Tibial artery (tissue), 4 donors: ENCODE measurements around the gene IL1R2.
A peak's percentile ranks its signal among the peaks of the same experiment; 100 is the strongest.

Experiments used
- DNase-seq, 2 donors: peaks; one replicate each; pipeline ENCODE4 v3.0.0-alpha.2; 2019
- H3K27ac ChIP-seq, 2 donors: fragments of 200-600 bp; sonication (generic) in 1 of 2; 1 replicate in 1 of 2; 2 replicates in 1 of 2; pipeline ENCODE4 v1.5.1; 2018 to 2019; ENCODE audit warnings: mild to moderate bottlenecking in 1 of 2
- H3K27me3 ChIP-seq, 2 donors: fragments of 200-600 bp; sonication (generic) in 1 of 2; one replicate each; pipeline versions ENCODE4 v1.5.1 to v1.6.0; 2016 to 2019
- H3K36me3 ChIP-seq, 3 donors: fragments of 200-600 bp; sonication (generic) in 2 of 3; one replicate each; pipeline ENCODE4 v1.5.1; 2016 to 2019; ENCODE audit warnings: mild to moderate bottlenecking in 2 of 3
- H3K4me1 ChIP-seq, 4 donors: fragments of 200-600 bp; sonication (generic) in 2 of 4; 1 replicate in 3 of 4; 2 replicates in 1 of 4; pipeline ENCODE4 v1.5.1; 2016 to 2019
- H3K4me3 ChIP-seq, 2 donors: fragments of 200-600 bp; sonication (generic) in 1 of 2; 1 replicate in 1 of 2; 2 replicates in 1 of 2; pipeline ENCODE4 v1.5.1; 2018 to 2019; ENCODE audit warnings: mild to moderate bottlenecking in 2 of 2
- H3K9me3 ChIP-seq, 3 donors: fragments of 200-600 bp; sonication (generic) in 1 of 3; one replicate each; pipeline ENCODE4 v1.5.1; 2016 to 2019
- intact Hi-C: fragments of 100-400 bp; cut with DNase I; formaldehyde crosslinking; loops from one replicate; pipeline ENCODE4 v1.15.0; 2023; ENCODE audit warnings: low total_unique reads
- TF ChIP-seq, protein P1 (sequence below), 2 experiments: fragments of 200-600 bp in 1 of 2; fragments of 450-650 bp in 1 of 2; IDR thresholded peaks; one replicate each; pipeline ENCODE4 v1.5.1; 2017 to 2019; ENCODE audit warnings: antibody characterized with exemption in 2 of 2, mild to moderate bottlenecking in 1 of 2, moderate library complexity in 1 of 2

The IL1R2 gene

DNA sequence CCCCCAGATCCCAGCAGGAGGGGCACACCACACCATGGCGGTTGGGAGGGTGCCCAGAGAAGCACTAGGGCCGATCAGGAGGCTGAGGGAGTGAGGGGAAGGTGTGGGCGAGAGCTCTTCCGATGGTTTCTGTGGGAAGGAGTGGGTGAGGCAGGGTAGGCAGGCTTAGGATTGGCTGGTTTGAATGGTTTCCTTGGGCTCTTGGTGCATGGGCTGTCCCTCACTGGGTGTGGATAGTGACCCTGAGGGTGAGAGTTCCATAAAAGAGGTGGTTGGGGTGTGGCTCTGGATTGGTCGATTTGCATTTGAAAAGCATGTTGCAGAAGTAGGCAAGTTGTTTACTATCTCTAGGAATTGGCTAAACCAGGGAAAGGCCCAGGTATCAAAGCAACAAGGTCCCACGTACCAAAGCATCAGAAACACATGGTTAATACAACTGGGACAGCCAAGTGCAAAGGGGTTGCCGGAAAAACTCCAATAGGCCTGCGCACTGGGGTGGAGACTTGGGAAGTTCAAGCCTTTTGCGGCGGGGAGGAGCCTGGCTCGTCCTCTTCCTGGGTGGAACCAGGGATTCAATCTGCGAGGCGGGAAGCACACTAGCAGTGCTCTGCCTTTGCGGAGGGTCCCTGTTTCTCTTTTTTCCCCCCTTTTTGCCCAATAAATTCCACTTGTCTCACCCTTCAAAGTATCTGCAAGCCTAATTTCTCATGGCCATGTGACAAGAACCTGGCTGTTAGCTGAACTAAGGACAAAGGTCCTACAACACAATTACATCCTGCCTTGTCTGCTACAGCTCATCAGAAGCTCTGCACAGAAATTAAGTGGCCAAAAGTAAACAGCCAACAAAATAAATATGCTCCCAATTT is 43.2 kb downstream of the IL1R2 start:
- Histone ChIP-seq H3K27me3 (no peaks in the 10 kb centered on the region), H3K9me3 (no peaks in the 10 kb centered on the region), H3K4me3 (no peak overlapping the region), H3K36me3 (no peaks in the 10 kb centered on the region), H3K4me1 (peaks cover 0 to 47% (median 36%) of the 10 kb centered on the region in 4 donors), H3K27ac (peak overlapping the region in 1 of 2 donors; percentile 36)
- no peak for DNase-seq
- intact Hi-C loops = no loop called here
- TF ChIP-seq, protein P1, sequence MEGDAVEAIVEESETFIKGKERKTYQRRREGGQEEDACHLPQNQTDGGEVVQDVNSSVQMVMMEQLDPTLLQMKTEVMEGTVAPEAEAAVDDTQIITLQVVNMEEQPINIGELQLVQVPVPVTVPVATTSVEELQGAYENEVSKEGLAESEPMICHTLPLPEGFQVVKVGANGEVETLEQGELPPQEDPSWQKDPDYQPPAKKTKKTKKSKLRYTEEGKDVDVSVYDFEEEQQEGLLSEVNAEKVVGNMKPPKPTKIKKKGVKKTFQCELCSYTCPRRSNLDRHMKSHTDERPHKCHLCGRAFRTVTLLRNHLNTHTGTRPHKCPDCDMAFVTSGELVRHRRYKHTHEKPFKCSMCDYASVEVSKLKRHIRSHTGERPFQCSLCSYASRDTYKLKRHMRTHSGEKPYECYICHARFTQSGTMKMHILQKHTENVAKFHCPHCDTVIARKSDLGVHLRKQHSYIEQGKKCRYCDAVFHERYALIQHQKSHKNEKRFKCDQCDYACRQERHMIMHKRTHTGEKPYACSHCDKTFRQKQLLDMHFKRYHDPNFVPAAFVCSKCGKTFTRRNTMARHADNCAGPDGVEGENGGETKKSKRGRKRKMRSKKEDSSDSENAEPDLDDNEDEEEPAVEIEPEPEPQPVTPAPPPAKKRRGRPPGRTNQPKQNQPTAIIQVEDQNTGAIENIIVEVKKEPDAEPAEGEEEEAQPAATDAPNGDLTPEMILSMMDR (IDR thresholded peaks at IDR 0.05) = no peak

DNA sequence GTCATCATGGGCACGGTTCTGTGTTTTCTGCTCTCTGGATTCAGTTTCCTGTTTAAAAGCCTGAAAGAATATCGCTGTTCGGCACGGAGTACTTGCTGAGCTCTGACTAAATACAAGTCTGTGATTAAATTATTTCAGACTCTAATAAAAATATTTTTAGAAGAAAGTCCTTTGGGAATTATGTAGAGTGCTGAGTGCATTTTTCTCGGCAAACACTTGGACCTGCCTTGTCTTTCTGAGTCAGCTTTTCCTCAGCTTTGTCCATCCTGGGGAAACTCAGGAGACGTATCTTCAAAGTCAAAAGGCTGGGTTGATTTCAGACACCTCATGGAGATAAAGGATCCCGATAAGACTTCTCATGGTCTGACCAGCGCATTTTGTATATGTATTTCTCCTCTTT is 45.9 kb downstream of the IL1R2 start:
- H3K9me3 ChIP-seq = no peaks in the 10 kb centered on the region
- peak overlapping the region in 1 of 2 donors; percentile 8 for H3K4me3 ChIP-seq
- intact Hi-C loops = no loop called here
- peak overlapping the region; percentile 78 to 79 for H3K27ac ChIP-seq
- H3K4me1 ChIP-seq = peaks cover 0 to 51% (median 33%) of the 10 kb centered on the region in 4 donors
- H3K36me3 ChIP-seq = no peaks in the 10 kb centered on the region
- peak in 1 of 2 donors; percentile 53 for DNase-seq
- H3K27me3 ChIP-seq = no peaks in the 10 kb centered on the region
- TF ChIP-seq, protein P1 (IDR thresholded peaks at IDR 0.05) = no peak

DNA sequence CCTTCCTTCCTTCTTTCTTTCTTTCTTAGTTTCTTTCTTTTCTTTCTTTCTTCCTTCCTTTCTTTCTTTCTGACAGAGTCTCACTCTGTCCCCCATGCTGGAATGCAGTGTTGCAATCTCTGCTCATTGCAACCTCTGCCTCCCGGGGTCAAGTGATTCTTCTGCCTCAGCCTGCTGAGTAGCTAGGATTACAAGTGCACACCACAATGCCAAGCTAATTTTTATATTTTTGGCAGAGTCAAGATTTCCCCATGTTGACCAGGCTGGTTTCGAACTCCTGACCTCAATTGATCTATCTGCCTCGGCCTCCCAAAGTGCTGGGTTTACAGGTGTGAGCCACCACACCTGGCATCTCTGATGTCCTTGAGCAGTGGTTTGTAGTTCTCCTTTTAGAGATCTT is 48.5 kb downstream of the IL1R2 start:
- Histone ChIP-seq H3K9me3 (no peaks in the 10 kb centered on the region), H3K4me3 (no peak overlapping the region), H3K27ac (no peak overlapping the region), H3K4me1 (peaks cover 0 to 50% (median 17%) of the 10 kb centered on the region in 4 donors), H3K27me3 (no peaks in the 10 kb centered on the region), H3K36me3 (no peaks in the 10 kb centered on the region)
- intact Hi-C loops = no loop called here
- TF ChIP-seq, protein P1 (IDR thresholded peaks at IDR 0.05) = no peak
- DNase-seq = no peak

DNA sequence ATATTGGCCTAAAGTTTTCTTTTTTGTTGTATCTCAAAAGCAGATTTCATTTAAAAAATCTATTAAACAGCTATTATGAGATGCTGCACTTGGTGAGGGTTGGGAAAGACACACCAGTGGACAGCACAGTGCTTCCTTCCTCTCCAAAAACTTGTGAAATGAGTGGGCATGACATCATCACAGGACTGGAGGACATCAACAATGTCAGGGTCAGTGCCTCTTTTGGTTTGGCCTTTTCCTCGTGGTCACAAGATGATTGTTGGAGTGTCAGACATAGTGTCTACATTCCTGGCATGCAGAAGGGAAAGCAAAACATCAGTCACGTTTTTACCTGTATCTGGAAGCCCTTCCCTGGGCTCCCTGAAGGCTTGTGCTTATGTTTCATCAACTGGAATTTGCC is 49.6 kb downstream of the IL1R2 start:
- no peaks in the 10 kb centered on the region for H3K9me3 ChIP-seq
- DNase-seq = peak in 1 of 2 donors; percentile 77
- H3K36me3 ChIP-seq = no peaks in the 10 kb centered on the region
- no peak overlapping the region for H3K4me3 ChIP-seq
- H3K27ac ChIP-seq = no peak overlapping the region
- intact Hi-C loops = no loop called here
- H3K27me3 ChIP-seq = no peaks in the 10 kb centered on the region
- peaks cover 0 to 49% (median 19%) of the 10 kb centered on the region in 4 donors for H3K4me1 ChIP-seq
- TF ChIP-seq, protein P1 (IDR thresholded peaks at IDR 0.05) = no peak

DNA sequence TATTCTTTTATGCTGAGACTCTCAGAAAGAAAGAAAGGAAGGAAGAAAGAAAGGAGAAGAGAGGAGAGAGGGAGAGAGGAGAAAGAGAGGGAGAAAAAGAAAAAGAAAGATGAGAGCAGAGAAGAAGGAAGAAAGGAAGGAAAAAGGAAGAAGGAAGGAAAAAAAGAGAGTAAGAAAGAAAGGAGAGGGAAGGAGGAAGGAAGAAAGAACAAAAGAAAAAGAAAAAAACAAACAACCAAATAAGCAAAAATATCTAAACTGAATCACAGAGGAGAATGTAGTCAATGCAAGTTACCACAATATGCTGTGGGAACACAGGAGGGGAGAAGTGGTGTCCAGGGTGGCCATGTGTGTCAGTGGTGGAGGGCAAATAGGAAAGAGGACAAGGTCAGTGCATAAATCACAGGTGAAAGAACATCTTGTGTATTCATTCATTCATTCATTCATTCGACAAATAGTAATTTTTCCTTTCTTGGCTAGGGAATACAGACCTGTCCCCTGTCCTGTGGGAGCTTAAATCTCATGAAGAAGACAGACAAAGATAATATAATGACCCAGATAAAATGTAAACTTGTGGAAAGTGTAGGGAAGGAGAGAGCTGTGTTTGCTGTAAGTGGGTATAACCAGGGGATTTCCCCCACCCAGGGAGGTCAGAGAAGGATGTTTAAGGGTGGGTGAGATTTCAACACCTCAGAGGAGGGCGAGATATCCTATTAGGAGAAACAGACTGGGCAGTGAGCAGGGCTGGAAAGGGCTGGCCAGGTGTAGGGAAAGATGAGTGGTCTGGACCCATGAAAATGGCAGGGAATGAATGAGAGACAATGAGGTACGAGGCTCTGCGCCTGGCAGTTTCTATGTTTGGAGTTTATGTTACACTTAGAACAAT is 50.7 kb downstream of the IL1R2 start:
- no peaks in the 10 kb centered on the region for H3K9me3 ChIP-seq
- peaks cover 0 to 38% (median 13%) of the 10 kb centered on the region in 4 donors for H3K4me1 ChIP-seq
- H3K27ac ChIP-seq = peak overlapping the region in 1 of 2 donors; percentile 10
- TF ChIP-seq, protein P1 (IDR thresholded peaks at IDR 0.05) = no peak
- H3K27me3 ChIP-seq = no peaks in the 10 kb centered on the region
- intact Hi-C loops = no loop called here
- H3K4me3 ChIP-seq = no peak overlapping the region
- DNase-seq = no peak
- no peaks in the 10 kb centered on the region for H3K36me3 ChIP-seq
